NT2/D1 (cell line): ENCODE measurements around the gene A1BG.

Experiments
- DNase-seq: peaks from one replicate; pipeline ENCODE4 v3.0.0-alpha.2; 2011; ENCODE audit warnings: low read depth, low spot score
- H3K27me3 ChIP-seq: 2 replicates; pipeline ENCODE4 v1.6.0; 2011; ENCODE audit warnings: mild to moderate bottlenecking; ENCODE audit not compliant: insufficient read length, insufficient read depth
- H3K36me3 ChIP-seq: 2 replicates; pipeline ENCODE4 v1.6.1; 2011; ENCODE audit warnings: mild to moderate bottlenecking, low read length, mixed read lengths; ENCODE audit not compliant: insufficient read depth, insufficient read length
- H3K4me1 ChIP-seq: 2 replicates; pipeline ENCODE4 v1.5.1; 2011; ENCODE audit not compliant: insufficient read depth, insufficient read length
- H3K4me3 ChIP-seq: 2 replicates; pipeline ENCODE4 v1.5.1; 2011; ENCODE audit warnings: low read depth; ENCODE audit not compliant: insufficient read length
- H3K9ac ChIP-seq: 2 replicates; pipeline ENCODE4 v1.6.0; 2011; ENCODE audit warnings: low read depth; ENCODE audit not compliant: insufficient read length
- H3K9me3 ChIP-seq: 2 replicates; pipeline ENCODE4 v1.5.1; 2011; ENCODE audit warnings: mild to moderate bottlenecking, low read length; ENCODE audit not compliant: insufficient read depth
- SUZ12 ChIP-seq: IDR thresholded peaks from 2 replicates; pipeline ENCODE4 v1.6.1; 2011; ENCODE audit not compliant: insufficient read length, insufficient read depth; ENCODE audit errors: extremely low read depth
- YY1 ChIP-seq: IDR thresholded peaks from 2 replicates; pipeline ENCODE4 v1.6.1; 2011; ENCODE audit not compliant: insufficient read length, insufficient read depth
- ZNF274 ChIP-seq: IDR thresholded peaks from 2 replicates; pipeline ENCODE4 v1.6.1; 2011; ENCODE audit warnings: mild to moderate bottlenecking, low read depth, low read length

The A1BG gene

GRCh38 chr19:58392945-58393724 lies 39.8 kb upstream of the A1BG start:
- H3K27me3 ChIP-seq, result no peaks in the 10 kb centered on the region
- no peak overlapping the region for H3K4me3 ChIP-seq
- no peak for DNase-seq
- TF ChIP-seq YY1 (no peak), ZNF274 (no peak), SUZ12 (no peak)
- H3K36me3 ChIP-seq, result peaks cover 81% of the 10 kb centered on the region
- no peak overlapping the region for H3K9ac ChIP-seq
- H3K4me1 ChIP-seq, result peaks cover 10% of the 10 kb centered on the region
- no peaks in the 10 kb centered on the region for H3K9me3 ChIP-seq

- Histone ChIP-seq H3K36me3 (peaks cover 49% of the 10 kb centered on the region), H3K9ac (peak overlapping the region; percentile 99), H3K9me3 (no peaks in the 10 kb centered on the region), H3K27me3 (no peaks in the 10 kb centered on the region), H3K4me1 (peaks cover 8% of the 10 kb centered on the region), H3K4me3 (peak overlapping the region; percentile 91)
- no peak for TF ChIP-seq YY1
- no peak for TF ChIP-seq ZNF274
- TF ChIP-seq SUZ12, result no peak
- no peak for DNase-seq
These were observed 34.9 kb upstream of the A1BG start for GRCh38 chr19:58388175-58388526.

GRCh38 chr19:58387338-58388174 lies 34.3 kb upstream of the A1BG start:
- TF ChIP-seq ZNF274, result no peak
- no peak for TF ChIP-seq SUZ12
- TF ChIP-seq YY1, result no peak
- Histone ChIP-seq H3K4me1 (peaks cover 5% of the 10 kb centered on the region), H3K9ac (peak overlapping the region; percentile 99), H3K4me3 (peak overlapping the region; percentile 91), H3K9me3 (no peaks in the 10 kb centered on the region), H3K36me3 (peaks cover 43% of the 10 kb centered on the region), H3K27me3 (no peaks in the 10 kb centered on the region)
- no peak for DNase-seq

GRCh38 chr19:58386576-58387337 lies 33.5 kb upstream of the A1BG start, which contains the start of gene RPS5:
RPS5 (plus strand) TSS chr19:58387269; CDS start chr19:58388138, 869 bp downstream.
- Histone ChIP-seq H3K9me3 (no peaks in the 10 kb centered on the region), H3K4me1 (peaks cover 5% of the 10 kb centered on the region), H3K9ac (peak within 1 kb of the TSS; percentile 99), H3K36me3 (peaks cover 38% of the 10 kb centered on the region), H3K27me3 (no peaks in the 10 kb centered on the region), H3K4me3 (peak within 1 kb of the TSS; percentile 91)
- no peak for TF ChIP-seq ZNF274
- TF ChIP-seq YY1, result no peak
- no peak for TF ChIP-seq SUZ12
- peak; percentile 90 for DNase-seq

- Histone ChIP-seq H3K4me1 (peaks cover 5% of the 10 kb centered on the region), H3K9me3 (no peaks in the 10 kb centered on the region), H3K9ac (peak overlapping the region; percentile 99), H3K27me3 (no peaks in the 10 kb centered on the region), H3K36me3 (peaks cover 31% of the 10 kb centered on the region), H3K4me3 (peak overlapping the region; percentile 91)
- no peak for TF ChIP-seq SUZ12
- no peak for TF ChIP-seq YY1
- TF ChIP-seq ZNF274, result no peak
- DNase-seq, result no peak
These were observed 32.7 kb upstream of the A1BG start for GRCh38 chr19:58385891-58386575.

GRCh38 chr19:58385313-58385890 lies 32.1 kb upstream of the A1BG start:
- Histone ChIP-seq H3K27me3 (no peaks in the 10 kb centered on the region), H3K36me3 (peaks cover 25% of the 10 kb centered on the region), H3K9ac (peak overlapping the region; percentile 99), H3K4me1 (peaks cover 5% of the 10 kb centered on the region), H3K9me3 (no peaks in the 10 kb centered on the region), H3K4me3 (peak overlapping the region; percentile 91)
- DNase-seq, result no peak
- TF ChIP-seq YY1 (no peak), SUZ12 (no peak), ZNF274 (no peak)
